ENCODE data around the gene UBL4B.

- TF ChIP-seq POLR2A (IDR thresholded peaks at IDR 0.05; ENCODE audit: low read depth, low read length) (no peak), TAF1 (IDR thresholded peaks at IDR 0.05; ENCODE audit: borderline replicate concordance, low read depth, low read length) (no peak)
Measured at GRCh38 chr1:110068646-110069403, 43.4 kb upstream of the UBL4B start.
